Memory B cell (primary cell): ENCODE measurements around the gene PRSS23.

Experiments used
- ATAC-seq: fragments of 150-1000 bp; cut with Tn5 transposase; 2 replicates; pipeline ENCODE4 v1.10.0; 2021; ENCODE audit warnings: low read depth, mild to moderate bottlenecking, moderate library complexity
- DNase-seq, 2 donors: peaks; one replicate each; pipeline ENCODE4 v3.0.0; 2022; ENCODE audit warnings: low spot score in 2 of 2
- H3K27ac Mint-ChIP-seq: one replicate; pipeline ENCODE4 v1.8.0; 2022; ENCODE audit warnings: mild to moderate bottlenecking, moderate library complexity, mixed read lengths
- H3K27me3 Mint-ChIP-seq: one replicate; pipeline ENCODE4 v1.8.0; 2022; ENCODE audit warnings: mixed read lengths
- H3K36me3 Mint-ChIP-seq: one replicate; pipeline ENCODE4 v1.8.0; 2022; ENCODE audit warnings: mild to moderate bottlenecking, mixed read lengths
- H3K4me1 Mint-ChIP-seq: one replicate; pipeline ENCODE4 v1.8.0; 2022; ENCODE audit warnings: mixed read lengths
- H3K4me3 Mint-ChIP-seq: one replicate; pipeline ENCODE4 v1.8.0; 2022; ENCODE audit warnings: mild to moderate bottlenecking, moderate library complexity, mixed read lengths
- H3K9me3 Mint-ChIP-seq: one replicate; pipeline ENCODE4 v1.8.0; 2022; ENCODE audit warnings: mixed read lengths

Gene PRSS23

GRCh38 chr11:86798988-86799387 is 1.4 kb upstream of the PRSS23 start:
- ATAC-seq (no peak), DNase-seq (no peak)
- no peak overlapping the region for H3K27ac Mint-ChIP-seq
- H3K27me3 Mint-ChIP-seq = peaks cover 18% of the 10 kb centered on the region
- no peak overlapping the region for H3K4me3 Mint-ChIP-seq
- peaks cover 8% of the 10 kb centered on the region for H3K4me1 Mint-ChIP-seq
- H3K9me3 Mint-ChIP-seq = no peaks in the 10 kb centered on the region
- no peaks in the 10 kb centered on the region for H3K36me3 Mint-ChIP-seq

- Mint-ChIP-seq H3K36me3 (no peaks in the 10 kb centered on the region), H3K27ac (no peak overlapping the region), H3K9me3 (no peaks in the 10 kb centered on the region), H3K27me3 (peaks cover 18% of the 10 kb centered on the region), H3K4me1 (peaks cover 8% of the 10 kb centered on the region), H3K4me3 (peak overlapping the region; percentile 55)
- ATAC-seq (no peak), DNase-seq (no peak)
Observed at GRCh38 chr11:86799680-86800075, 664 bp upstream of the PRSS23 start.

GRCh38 chr11:86800960-86801272 is 574 bp downstream of the PRSS23 start:
- no peak for DNase-seq
- Mint-ChIP-seq H3K36me3 (no peaks in the 10 kb centered on the region), H3K27ac (no peak overlapping the region), H3K27me3 (peaks cover 18% of the 10 kb centered on the region), H3K4me1 (peaks cover 8% of the 10 kb centered on the region), H3K9me3 (no peaks in the 10 kb centered on the region), H3K4me3 (no peak overlapping the region)
- no peak for ATAC-seq

- Mint-ChIP-seq H3K9me3 (no peaks in the 10 kb centered on the region), H3K27me3 (peaks cover 21% of the 10 kb centered on the region), H3K4me3 (no peak overlapping the region), H3K4me1 (peaks cover 8% of the 10 kb centered on the region), H3K27ac (no peak overlapping the region), H3K36me3 (no peaks in the 10 kb centered on the region)
- ATAC-seq = no peak
- DNase-seq = no peak
Observed at GRCh38 chr11:86801364-86801763, 1.0 kb downstream of the PRSS23 start.

- Mint-ChIP-seq H3K9me3 (no peaks in the 10 kb centered on the region), H3K36me3 (no peaks in the 10 kb centered on the region), H3K4me1 (peaks cover 8% of the 10 kb centered on the region), H3K4me3 (no peak overlapping the region), H3K27ac (no peak overlapping the region), H3K27me3 (peaks cover 21% of the 10 kb centered on the region)
- DNase-seq (no peak), ATAC-seq (no peak)
Observed at GRCh38 chr11:86802146-86802545, 1.8 kb downstream of the PRSS23 start.

GRCh38 chr11:86802601-86803051 is 2.3 kb downstream of the PRSS23 start:
- Mint-ChIP-seq H3K4me1 (peaks cover 8% of the 10 kb centered on the region), H3K4me3 (no peak overlapping the region), H3K9me3 (no peaks in the 10 kb centered on the region), H3K27me3 (peaks cover 22% of the 10 kb centered on the region), H3K36me3 (no peaks in the 10 kb centered on the region), H3K27ac (no peak overlapping the region)
- ATAC-seq (peak; percentile 31), DNase-seq (no peak)

- Mint-ChIP-seq H3K27me3 (peaks cover 18% of the 10 kb centered on the region), H3K4me1 (peaks cover 8% of the 10 kb centered on the region), H3K36me3 (no peaks in the 10 kb centered on the region), H3K4me3 (no peak overlapping the region), H3K27ac (no peak overlapping the region), H3K9me3 (no peaks in the 10 kb centered on the region)
- ATAC-seq (no peak), DNase-seq (no peak)
Observed at GRCh38 chr11:86803136-86804045, 3.0 kb downstream of the PRSS23 start.

GRCh38 chr11:86804951-86805350 is 4.6 kb downstream of the PRSS23 start:
- Mint-ChIP-seq H3K27ac (no peak overlapping the region), H3K4me1 (peaks cover 4% of the 10 kb centered on the region), H3K9me3 (no peaks in the 10 kb centered on the region), H3K36me3 (no peaks in the 10 kb centered on the region), H3K27me3 (peaks cover 12% of the 10 kb centered on the region), H3K4me3 (no peak overlapping the region)
- no peak for DNase-seq
- ATAC-seq = no peak

- H3K36me3 Mint-ChIP-seq = no peaks in the 10 kb centered on the region
- ATAC-seq (no peak), DNase-seq (no peak)
- peaks cover 11% of the 10 kb centered on the region for H3K27me3 Mint-ChIP-seq
- H3K4me3 Mint-ChIP-seq = no peak overlapping the region
- H3K4me1 Mint-ChIP-seq = peaks cover 1% of the 10 kb centered on the region
- H3K27ac Mint-ChIP-seq = no peak overlapping the region
- no peaks in the 10 kb centered on the region for H3K9me3 Mint-ChIP-seq
Observed at GRCh38 chr11:86805873-86806310, 5.5 kb downstream of the PRSS23 start.

- Mint-ChIP-seq H3K9me3 (no peaks in the 10 kb centered on the region), H3K27ac (no peak overlapping the region), H3K27me3 (peaks cover 6% of the 10 kb centered on the region), H3K4me1 (no peaks in the 10 kb centered on the region), H3K4me3 (no peak overlapping the region), H3K36me3 (no peaks in the 10 kb centered on the region)
- DNase-seq (no peak), ATAC-seq (no peak)
Observed at GRCh38 chr11:86806903-86807302, 6.6 kb downstream of the PRSS23 start.

- no peaks in the 10 kb centered on the region for H3K36me3 Mint-ChIP-seq
- no peak overlapping the region for H3K27ac Mint-ChIP-seq
- H3K4me3 Mint-ChIP-seq = no peak overlapping the region
- ATAC-seq = no peak
- H3K27me3 Mint-ChIP-seq = peaks cover 6% of the 10 kb centered on the region
- H3K9me3 Mint-ChIP-seq = no peaks in the 10 kb centered on the region
- no peak for DNase-seq
- H3K4me1 Mint-ChIP-seq = no peaks in the 10 kb centered on the region
Observed at GRCh38 chr11:86807360-86807759, 7.0 kb downstream of the PRSS23 start.

GRCh38 chr11:86809561-86809960 is 9.2 kb downstream of the PRSS23 start:
- H3K27me3 Mint-ChIP-seq = peaks cover 9% of the 10 kb centered on the region
- no peaks in the 10 kb centered on the region for H3K4me1 Mint-ChIP-seq
- no peaks in the 10 kb centered on the region for H3K9me3 Mint-ChIP-seq
- no peak for DNase-seq
- no peak for ATAC-seq
- no peak overlapping the region for H3K4me3 Mint-ChIP-seq
- no peaks in the 10 kb centered on the region for H3K36me3 Mint-ChIP-seq
- no peak overlapping the region for H3K27ac Mint-ChIP-seq

GRCh38 chr11:86810288-86810687 is 9.9 kb downstream of the PRSS23 start:
- no peaks in the 10 kb centered on the region for H3K4me1 Mint-ChIP-seq

GRCh38 chr11:86811637-86812321 is 11.4 kb downstream of the PRSS23 start:
- DNase-seq = no peak
- Mint-ChIP-seq H3K9me3 (no peaks in the 10 kb centered on the region), H3K36me3 (no peaks in the 10 kb centered on the region), H3K27ac (no peak overlapping the region), H3K4me3 (no peak overlapping the region), H3K4me1 (no peaks in the 10 kb centered on the region), H3K27me3 (peaks cover 11% of the 10 kb centered on the region)
- ATAC-seq = no peak

More at GRCh38 chr11:86810288-86810687, 9.9 kb downstream of the PRSS23 start:
- Mint-ChIP-seq H3K27ac (no peak overlapping the region), H3K9me3 (no peaks in the 10 kb centered on the region), H3K36me3 (no peaks in the 10 kb centered on the region), H3K27me3 (peaks cover 9% of the 10 kb centered on the region), H3K4me3 (no peak overlapping the region)
- no peak for ATAC-seq
- no peak for DNase-seq
